Measurements from ENCODE around the gene COL17A1.

Gene COL17A1

DNA sequence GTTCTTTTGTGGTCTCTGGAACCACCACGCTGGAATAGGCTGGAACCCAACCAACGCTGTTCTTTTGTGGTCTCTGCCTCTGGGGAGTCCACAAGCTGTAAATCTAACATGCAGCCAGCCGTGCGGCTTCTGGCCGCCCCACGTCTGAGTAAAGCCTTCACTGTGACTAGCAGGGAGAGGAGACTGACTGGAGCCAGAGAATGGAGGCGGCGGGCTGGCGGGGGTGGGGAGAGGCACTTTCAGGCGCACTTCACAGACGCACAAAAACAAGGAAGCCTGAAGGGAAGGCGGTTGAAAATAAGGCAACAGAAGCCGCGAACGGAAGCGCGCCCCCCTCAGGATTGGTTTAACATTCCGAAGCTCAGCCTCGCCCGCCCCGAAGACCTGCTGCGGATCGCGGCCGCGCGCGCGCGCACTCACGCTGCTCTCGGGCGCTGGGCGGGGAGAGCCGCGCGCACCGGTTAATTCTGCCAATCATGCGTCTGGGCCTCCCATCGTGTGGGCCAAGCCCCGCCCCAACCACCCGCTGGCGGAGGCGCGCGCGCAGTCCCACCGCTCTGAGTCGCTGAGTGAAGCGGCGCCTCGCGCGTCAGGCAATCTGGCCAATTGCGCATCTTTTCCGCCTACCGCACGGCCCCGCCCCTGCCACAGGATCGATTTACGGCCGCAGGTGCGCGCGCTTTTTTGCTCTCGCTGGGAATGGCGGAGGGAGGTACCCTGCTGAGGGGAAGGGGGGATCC lies 36.0 kb upstream of the COL17A1 start, which contains the start of gene SFR1:
Gene SFR1 (plus strand): TSS at position 687 of the 740 bp plus-strand sequence. CDS start 13 bp downstream, at position 700.
- TF ChIP-seq, protein P1, sequence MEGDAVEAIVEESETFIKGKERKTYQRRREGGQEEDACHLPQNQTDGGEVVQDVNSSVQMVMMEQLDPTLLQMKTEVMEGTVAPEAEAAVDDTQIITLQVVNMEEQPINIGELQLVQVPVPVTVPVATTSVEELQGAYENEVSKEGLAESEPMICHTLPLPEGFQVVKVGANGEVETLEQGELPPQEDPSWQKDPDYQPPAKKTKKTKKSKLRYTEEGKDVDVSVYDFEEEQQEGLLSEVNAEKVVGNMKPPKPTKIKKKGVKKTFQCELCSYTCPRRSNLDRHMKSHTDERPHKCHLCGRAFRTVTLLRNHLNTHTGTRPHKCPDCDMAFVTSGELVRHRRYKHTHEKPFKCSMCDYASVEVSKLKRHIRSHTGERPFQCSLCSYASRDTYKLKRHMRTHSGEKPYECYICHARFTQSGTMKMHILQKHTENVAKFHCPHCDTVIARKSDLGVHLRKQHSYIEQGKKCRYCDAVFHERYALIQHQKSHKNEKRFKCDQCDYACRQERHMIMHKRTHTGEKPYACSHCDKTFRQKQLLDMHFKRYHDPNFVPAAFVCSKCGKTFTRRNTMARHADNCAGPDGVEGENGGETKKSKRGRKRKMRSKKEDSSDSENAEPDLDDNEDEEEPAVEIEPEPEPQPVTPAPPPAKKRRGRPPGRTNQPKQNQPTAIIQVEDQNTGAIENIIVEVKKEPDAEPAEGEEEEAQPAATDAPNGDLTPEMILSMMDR (IDR thresholded peaks at IDR 0.05; ENCODE audit: borderline replicate concordance, insufficient read depth, low read depth, low read length), result peak; percentile 69
- H3K4me3 ChIP-seq (ENCODE audit: low read depth, low read length), result peak within 1 kb of the TSS; percentile 90

- TF ChIP-seq, protein P1 (IDR thresholded peaks at IDR 0.05; ENCODE audit: borderline replicate concordance, insufficient read depth, low read depth, low read length), result no peak
- H3K4me3 ChIP-seq (ENCODE audit: low read depth, low read length), result peak overlapping the region; percentile 79
These were observed 35.3 kb upstream of the COL17A1 start for GRCh38 chr10:104120903-104121484.

DNA sequence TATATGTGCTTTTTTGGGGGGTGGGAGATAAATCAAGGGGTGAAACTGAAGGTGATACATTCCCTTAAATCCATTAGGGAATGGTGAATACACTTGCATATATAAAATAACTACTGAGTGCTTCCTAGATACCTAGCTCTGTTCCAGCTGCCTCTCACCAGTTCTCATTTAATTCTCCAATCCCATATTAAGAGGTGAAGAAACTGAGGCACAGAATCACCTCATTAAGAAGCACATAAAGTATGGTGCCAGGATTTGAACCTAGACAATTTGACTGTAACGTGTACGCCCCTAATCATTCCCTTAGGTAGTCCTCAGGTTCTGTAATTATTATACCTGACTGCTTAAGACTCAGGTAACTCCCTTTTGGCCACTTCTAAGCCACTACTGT lies 34.8 kb upstream of the COL17A1 start:
- TF ChIP-seq, protein P1 (IDR thresholded peaks at IDR 0.05; ENCODE audit: borderline replicate concordance, insufficient read depth, low read depth, low read length), result no peak
- peak overlapping the region; percentile 79 for H3K4me3 ChIP-seq (ENCODE audit: low read depth, low read length)

GRCh38 chr10:104119996-104120395 lies 34.3 kb upstream of the COL17A1 start:
- no peak overlapping the region for H3K4me3 ChIP-seq (ENCODE audit: low read depth, low read length)
- TF ChIP-seq, protein P1 (IDR thresholded peaks at IDR 0.05; ENCODE audit: borderline replicate concordance, insufficient read depth, low read depth, low read length), result no peak

DNA sequence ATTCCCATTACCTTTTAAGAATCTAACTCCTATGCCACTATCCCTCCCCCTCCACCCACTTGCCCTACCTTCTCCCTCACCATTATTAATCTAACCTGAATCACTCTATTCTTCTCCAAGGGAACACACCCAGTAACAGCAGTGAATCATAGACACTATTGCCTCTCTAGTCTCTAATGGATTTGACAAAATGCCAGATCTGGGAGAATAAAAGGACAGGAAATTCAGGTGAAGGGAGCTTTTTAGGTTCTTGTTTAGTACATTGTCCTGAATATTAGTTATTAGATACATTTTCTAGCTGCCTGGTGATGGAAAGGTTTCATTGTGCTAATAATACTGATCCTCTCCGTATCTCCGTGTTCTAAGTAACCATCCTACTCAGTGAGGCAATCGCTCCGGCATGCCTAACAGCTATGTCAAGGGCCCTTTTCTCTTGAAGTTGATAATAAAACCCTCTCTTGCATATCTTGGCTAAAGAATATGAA lies 32.2 kb upstream of the COL17A1 start:
- H3K4me3 ChIP-seq (ENCODE audit: low read depth, low read length), result no peak overlapping the region
- TF ChIP-seq, protein P1 (IDR thresholded peaks at IDR 0.05; ENCODE audit: borderline replicate concordance, insufficient read depth, low read depth, low read length), result no peak

DNA sequence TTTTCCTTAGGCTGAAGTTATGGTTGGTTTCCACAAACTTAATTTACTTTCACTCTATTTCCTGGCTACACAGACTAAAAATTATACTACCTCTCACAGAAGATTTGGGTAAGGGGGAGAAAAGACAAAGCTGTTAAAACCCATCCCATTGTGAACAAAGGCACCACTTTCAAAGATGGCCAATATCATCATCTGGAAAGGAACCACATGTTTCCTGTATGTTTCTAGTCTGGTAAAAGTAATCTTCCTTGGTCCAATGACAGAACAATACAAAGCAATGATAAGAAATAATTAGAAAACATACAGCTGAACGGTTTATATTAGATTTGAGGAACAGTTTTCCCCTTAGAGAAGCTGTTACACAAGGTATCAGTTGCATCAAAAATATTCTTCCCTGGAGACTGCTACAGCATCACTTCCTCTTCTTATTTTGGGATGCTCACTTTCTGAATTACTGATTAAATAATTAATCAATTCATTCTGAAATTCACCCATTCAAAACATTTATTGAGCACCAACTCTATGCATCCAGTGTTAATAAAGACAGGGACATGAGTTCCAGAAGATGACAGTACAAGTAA lies 27.8 kb upstream of the COL17A1 start:
- H3K4me3 ChIP-seq (ENCODE audit: low read depth, low read length), result no peak overlapping the region
- TF ChIP-seq, protein P1 (IDR thresholded peaks at IDR 0.05; ENCODE audit: borderline replicate concordance, insufficient read depth, low read depth, low read length), result no peak

Measured in GM12875 (cell line).